Stimulated activated naive CD8-positive, alpha-beta T cell treated with anti-CD3 and anti-CD28 coated beads, Interleukin-15, Interleukin-2, amounts not matched to agents 100 ng/mL and 50 ng/mL, for 24 hours (primary cell): Measurements from ENCODE around the gene RAB44.

Experiments
- H3K27ac Mint-ChIP-seq: one replicate; pipeline ENCODE4 v1.8.0; 2021; ENCODE audit warnings: mild to moderate bottlenecking, mixed read lengths
- H3K27me3 Mint-ChIP-seq: one replicate; pipeline ENCODE4 v1.8.0; 2021; ENCODE audit warnings: mixed read lengths
- H3K36me3 Mint-ChIP-seq: one replicate; pipeline ENCODE4 v1.8.0; 2021; ENCODE audit warnings: low read depth, mixed read lengths
- H3K4me1 Mint-ChIP-seq: one replicate; pipeline ENCODE4 v1.8.0; 2021; ENCODE audit warnings: low read depth, mixed read lengths
- H3K4me3 Mint-ChIP-seq: one replicate; pipeline ENCODE4 v1.8.0; 2021; ENCODE audit warnings: mild to moderate bottlenecking, mixed read lengths
- H3K9me3 Mint-ChIP-seq: one replicate; pipeline ENCODE4 v1.8.0; 2021; ENCODE audit warnings: mixed read lengths

The RAB44 gene

DNA sequence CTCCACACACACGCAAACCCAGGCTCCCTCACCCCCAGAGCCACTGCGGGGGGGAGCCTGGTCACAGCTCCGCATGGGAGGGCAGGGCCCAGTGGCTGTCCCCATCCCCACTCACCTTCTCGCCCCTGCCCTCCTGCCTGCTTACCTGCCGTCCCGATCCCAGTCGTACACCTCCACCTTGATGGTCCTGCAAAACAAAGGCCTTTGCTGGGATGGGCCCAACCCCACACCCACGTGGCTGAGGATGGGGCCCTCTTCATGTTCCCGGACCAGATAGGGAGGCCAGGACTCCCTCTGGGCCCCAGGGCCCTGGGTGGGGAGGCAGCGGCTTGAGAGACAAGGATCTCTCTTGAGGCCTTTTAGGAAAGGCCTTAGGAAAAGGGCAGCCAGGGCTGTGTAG lies 67.6 kb downstream of the RAB44 start:
- Mint-ChIP-seq H3K9me3 (no peaks in the 10 kb centered on the region), H3K27me3 (no peaks in the 10 kb centered on the region), H3K4me3 (no peak overlapping the region), H3K4me1 (peaks cover 32% of the 10 kb centered on the region), H3K36me3 (no peaks in the 10 kb centered on the region), H3K27ac (no peak overlapping the region)

DNA sequence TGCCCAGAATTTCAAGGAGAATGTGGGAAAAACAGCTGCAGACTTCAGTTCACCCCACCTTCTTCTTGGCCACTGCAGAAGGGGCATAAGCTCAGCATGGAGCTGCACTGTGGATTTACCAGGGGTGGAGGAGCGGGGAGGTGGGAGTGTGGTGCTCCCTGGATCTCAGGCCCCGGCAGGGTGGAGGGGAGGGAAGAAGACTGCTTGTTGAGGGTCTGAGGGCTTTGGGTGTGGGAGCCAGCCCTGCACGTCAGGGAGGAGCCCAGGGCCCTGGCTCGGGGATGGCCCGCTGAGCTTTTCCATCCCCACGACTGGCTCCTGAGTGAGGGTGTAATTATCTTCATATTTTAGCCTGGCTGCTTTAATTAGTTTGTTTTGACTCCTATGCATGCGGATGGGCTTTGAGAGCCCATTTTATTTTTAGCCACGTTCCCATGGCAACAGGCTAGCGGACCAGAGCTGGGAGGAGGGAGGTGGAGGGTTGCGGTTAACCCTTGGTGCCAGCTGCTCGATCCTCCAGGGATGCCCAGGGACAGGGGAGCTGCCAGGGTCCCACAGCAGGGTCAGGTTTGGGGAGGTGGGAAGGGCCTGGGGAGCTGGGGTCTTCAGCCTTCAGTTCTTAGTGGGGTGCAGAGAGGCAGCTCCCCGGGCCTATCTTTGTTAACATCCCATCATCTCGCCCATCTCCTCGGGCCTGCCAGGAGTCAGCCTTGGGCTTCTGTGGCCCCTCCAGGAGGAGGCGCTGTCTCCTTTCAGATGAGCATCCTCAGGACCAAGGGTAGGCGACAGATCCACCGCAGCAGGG lies 68.2 kb downstream of the RAB44 start:
- Mint-ChIP-seq H3K4me1 (peaks cover 38% of the 10 kb centered on the region), H3K27ac (no peak overlapping the region), H3K27me3 (no peaks in the 10 kb centered on the region), H3K4me3 (no peak overlapping the region), H3K36me3 (no peaks in the 10 kb centered on the region), H3K9me3 (no peaks in the 10 kb centered on the region)

DNA sequence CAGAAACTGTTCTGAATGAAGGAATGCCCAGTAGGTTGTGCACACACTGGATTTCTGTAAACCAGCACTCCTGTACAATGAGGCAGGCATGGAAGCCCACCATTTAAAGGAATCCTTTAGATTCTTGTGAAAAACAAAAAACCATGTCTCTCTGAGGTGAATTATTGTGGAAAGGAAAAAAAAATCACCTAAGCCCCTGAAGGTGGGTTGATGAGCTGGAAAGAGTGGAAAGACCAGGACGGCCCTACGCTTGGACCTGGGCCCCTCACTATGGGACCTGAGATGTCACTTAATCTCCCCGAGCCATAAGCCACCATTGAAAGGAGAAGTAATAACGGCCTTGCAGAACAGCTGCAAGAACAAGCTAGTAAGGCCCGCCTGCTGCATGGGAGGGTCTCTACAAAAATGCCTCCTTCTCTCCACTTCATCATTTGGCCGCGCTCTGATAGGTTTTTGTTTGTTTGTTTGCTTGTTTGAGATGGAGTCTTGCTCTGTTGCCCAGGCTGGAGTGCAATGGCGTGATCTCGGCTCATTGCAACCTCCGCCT lies 68.8 kb downstream of the RAB44 start:
- no peaks in the 10 kb centered on the region for H3K9me3 Mint-ChIP-seq
- no peak overlapping the region for H3K27ac Mint-ChIP-seq
- no peaks in the 10 kb centered on the region for H3K27me3 Mint-ChIP-seq
- no peak overlapping the region for H3K4me3 Mint-ChIP-seq
- no peaks in the 10 kb centered on the region for H3K36me3 Mint-ChIP-seq
- H3K4me1 Mint-ChIP-seq = peaks cover 41% of the 10 kb centered on the region

DNA sequence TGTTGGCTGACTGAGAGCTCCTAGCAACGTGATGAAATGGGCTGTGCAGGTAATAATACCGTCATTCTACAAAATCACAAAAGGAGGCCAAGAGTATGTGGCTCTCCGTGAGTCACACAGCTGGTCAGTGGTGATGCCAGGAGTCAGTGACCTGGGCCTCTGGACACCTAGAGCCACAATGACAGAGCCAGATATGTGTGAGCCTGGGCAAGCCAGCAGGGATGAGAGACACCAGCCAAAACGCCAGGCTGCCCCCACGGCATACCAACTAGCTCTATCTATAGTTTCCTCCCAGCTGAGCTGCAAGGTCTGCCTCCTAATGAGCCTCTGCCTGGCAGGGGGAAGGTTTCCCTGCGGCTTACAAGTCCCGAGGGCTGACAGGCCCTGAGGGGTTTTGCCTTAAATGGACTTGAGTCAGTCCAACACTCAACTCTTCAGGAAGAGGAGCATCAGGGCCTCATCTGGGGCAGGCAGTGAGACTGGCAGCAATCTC lies 71.6 kb downstream of the RAB44 start:
- Mint-ChIP-seq H3K36me3 (no peaks in the 10 kb centered on the region), H3K4me1 (peaks cover 41% of the 10 kb centered on the region), H3K4me3 (peak overlapping the region; percentile 51), H3K27ac (peak overlapping the region; percentile 60), H3K27me3 (no peaks in the 10 kb centered on the region), H3K9me3 (no peaks in the 10 kb centered on the region)

DNA sequence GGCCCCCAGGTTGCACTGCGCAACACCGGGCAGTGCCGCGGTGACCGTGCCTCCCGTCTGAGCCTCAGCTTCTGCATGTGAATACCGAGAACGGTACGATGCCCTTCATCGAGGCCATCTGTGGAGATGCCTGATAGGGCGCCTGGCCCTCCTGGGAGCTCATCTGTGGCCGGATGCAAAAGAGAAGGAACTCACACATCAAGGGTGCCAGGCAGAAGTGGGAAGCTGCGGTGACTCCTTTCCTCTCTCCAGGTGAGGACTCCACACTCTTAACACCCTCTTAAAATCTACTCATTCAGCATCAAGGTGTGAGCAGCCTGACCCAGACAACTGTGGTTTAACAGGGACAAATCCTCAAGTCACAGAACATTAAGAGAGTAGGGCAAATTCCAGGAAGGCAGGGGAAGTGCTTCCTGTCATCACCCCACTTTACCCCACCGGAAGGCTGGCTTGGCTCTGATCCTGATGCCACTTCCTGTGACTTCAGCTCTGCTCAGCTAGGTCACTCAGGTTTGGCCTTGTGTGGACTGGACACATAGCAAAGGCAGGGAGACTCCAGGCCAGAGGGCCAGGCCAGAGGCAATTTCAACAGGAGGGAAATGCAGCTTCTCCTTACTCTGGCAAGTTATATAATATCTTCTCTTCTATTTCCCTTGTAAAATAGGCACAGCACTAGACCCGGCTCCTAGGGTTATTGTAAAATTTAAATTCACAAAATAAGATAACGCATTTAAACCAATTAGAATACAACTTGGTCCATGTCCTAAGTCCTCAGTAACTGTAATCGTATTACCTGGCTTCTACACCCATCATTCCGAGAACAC lies 72.3 kb downstream of the RAB44 start:
- no peaks in the 10 kb centered on the region for H3K9me3 Mint-ChIP-seq
- H3K27ac Mint-ChIP-seq = peak overlapping the region; percentile 60
- H3K4me1 Mint-ChIP-seq = peaks cover 41% of the 10 kb centered on the region
- H3K36me3 Mint-ChIP-seq = no peaks in the 10 kb centered on the region
- no peaks in the 10 kb centered on the region for H3K27me3 Mint-ChIP-seq
- peak overlapping the region; percentile 51 for H3K4me3 Mint-ChIP-seq

DNA sequence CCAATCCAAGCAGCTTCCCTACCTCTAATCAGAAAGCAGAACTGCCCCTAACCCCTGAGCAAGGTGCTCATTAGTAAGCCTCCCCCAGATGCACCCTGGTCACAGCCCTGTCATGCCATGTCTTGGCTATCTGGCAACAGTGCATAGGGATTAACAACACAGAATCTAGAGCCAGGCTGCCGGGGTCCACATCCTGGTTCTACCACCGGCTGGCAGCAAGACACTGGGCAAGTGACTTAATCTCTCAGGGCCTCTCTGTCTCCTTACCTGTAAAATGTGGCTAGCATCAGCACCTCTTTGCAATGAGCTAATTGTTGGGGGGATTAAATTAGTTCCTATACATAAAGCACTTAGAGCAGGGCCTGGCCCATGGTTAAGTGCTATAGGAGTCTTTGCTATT lies 73.5 kb downstream of the RAB44 start:
- Mint-ChIP-seq H3K36me3 (no peaks in the 10 kb centered on the region), H3K9me3 (no peaks in the 10 kb centered on the region), H3K4me1 (peaks cover 37% of the 10 kb centered on the region), H3K27me3 (no peaks in the 10 kb centered on the region), H3K4me3 (no peak overlapping the region), H3K27ac (peak overlapping the region; percentile 60)

DNA sequence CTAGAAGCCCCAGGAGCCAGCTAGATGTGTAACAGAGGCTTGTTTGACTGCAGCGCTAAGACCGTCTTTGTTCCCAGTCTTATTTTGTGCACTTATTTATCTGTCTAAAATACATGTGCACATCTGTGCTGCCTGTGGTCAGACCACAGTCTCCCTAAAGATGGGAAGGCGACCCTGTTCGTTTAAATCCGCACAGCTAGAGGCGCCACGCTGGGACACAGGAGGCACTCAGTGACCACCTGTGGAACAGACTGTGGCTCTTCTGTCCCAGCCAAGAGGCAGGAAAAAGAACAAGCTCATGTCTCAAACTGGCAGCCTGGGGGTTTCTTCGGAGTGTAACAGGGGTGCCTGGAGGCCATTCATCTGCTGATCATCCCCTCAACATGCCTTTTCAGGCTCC lies 74.8 kb downstream of the RAB44 start:
- no peaks in the 10 kb centered on the region for H3K27me3 Mint-ChIP-seq
- H3K27ac Mint-ChIP-seq = no peak overlapping the region
- H3K9me3 Mint-ChIP-seq = no peaks in the 10 kb centered on the region
- H3K4me1 Mint-ChIP-seq = peaks cover 32% of the 10 kb centered on the region
- H3K36me3 Mint-ChIP-seq = no peaks in the 10 kb centered on the region
- no peak overlapping the region for H3K4me3 Mint-ChIP-seq

DNA sequence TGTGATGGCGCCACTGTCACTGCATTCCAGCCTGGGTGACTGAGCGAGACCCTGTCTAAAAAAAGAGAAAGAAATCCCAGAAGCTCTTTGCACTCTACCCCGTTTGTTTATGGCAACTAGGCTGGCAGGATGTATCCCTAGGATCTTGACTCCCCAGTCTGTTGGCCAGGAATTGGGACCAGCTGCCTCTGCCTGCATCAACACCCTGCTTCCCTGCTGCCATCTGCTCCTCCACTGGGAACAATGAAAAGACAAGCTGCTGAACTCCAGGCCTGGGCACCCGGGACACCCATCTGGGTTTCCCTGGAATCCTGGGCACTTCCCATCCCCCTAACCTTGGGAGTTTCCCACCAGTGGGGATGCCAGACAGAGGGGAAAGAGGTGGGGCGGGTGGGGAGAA lies 76.7 kb downstream of the RAB44 start:
- Mint-ChIP-seq H3K27me3 (no peaks in the 10 kb centered on the region), H3K4me1 (peaks cover 18% of the 10 kb centered on the region), H3K27ac (no peak overlapping the region)

DNA sequence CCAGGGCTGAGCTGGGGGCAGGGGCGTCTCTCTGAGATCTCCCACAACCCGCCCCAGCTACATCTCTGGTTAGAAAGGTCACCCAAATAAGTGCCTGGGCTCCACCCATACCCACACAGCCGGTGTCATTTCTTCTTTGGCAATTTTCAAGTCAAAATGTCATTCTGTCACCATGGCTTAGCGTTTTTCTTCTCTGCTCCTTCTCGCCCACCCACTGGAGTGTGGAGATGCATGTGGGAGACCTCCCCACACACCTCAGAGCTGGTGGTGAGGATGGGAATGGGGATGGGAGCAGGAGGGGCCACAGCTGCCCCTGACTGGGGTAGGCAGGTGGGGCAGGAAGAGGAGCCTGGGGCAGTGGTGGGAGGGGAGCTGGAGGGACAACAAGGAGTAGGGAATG lies 78.5 kb downstream of the RAB44 start:
- Mint-ChIP-seq H3K4me3 (no peak overlapping the region), H3K27me3 (no peaks in the 10 kb centered on the region), H3K27ac (no peak overlapping the region)

More for the DNA sequence above, 76.7 kb downstream of the RAB44 start:
- no peaks in the 10 kb centered on the region for H3K36me3 Mint-ChIP-seq
- no peaks in the 10 kb centered on the region for H3K9me3 Mint-ChIP-seq
- H3K4me3 Mint-ChIP-seq = no peak overlapping the region

DNA sequence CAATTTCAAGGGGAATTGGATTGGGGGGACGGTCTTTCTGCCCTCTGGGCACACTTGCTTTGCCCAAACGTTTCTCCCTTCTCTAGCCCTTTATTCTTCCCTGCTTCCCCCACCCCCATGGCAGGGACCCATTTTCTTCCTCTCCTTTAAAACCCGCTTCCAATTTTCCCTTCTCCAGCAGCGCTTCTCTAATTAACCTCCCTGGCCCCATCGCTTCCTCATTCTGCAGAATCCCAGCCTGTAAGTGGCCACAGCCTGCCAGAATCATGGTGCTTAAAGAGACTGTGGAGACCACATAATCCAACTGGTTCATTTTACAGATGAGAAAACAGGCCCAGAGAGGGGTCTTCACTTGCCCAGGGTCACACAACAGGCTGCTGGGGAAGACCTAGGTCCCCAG lies 80.2 kb downstream of the RAB44 start:
- Mint-ChIP-seq H3K4me1 (peaks cover 10% of the 10 kb centered on the region), H3K27me3 (no peaks in the 10 kb centered on the region), H3K4me3 (no peak overlapping the region), H3K9me3 (no peaks in the 10 kb centered on the region), H3K27ac (no peak overlapping the region), H3K36me3 (no peaks in the 10 kb centered on the region)

More for the DNA sequence above, 78.5 kb downstream of the RAB44 start:
- H3K9me3 Mint-ChIP-seq = no peaks in the 10 kb centered on the region
- no peaks in the 10 kb centered on the region for H3K36me3 Mint-ChIP-seq
- peaks cover 7% of the 10 kb centered on the region for H3K4me1 Mint-ChIP-seq

DNA sequence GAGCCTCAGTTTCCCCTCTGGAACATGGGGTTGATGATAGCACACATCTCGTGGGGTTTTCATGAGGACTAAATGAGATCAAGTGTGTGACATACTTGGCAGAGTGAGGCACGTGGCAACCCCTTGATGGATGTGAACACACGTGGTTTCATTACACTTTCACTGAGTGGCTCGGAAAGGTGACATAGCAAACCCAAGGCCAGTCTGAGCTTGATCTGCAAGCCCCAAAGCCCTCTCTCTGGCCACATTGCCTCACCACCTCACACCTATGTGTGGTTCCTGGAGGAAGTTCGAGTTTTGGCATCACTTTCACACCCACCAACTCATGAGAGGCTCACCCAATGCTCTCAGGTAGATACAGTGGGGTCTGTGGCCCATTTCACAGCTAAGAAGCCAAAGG lies 81.6 kb downstream of the RAB44 start:
- Mint-ChIP-seq H3K27me3 (no peaks in the 10 kb centered on the region), H3K36me3 (no peaks in the 10 kb centered on the region), H3K4me3 (no peak overlapping the region), H3K9me3 (no peaks in the 10 kb centered on the region), H3K4me1 (peaks cover 11% of the 10 kb centered on the region), H3K27ac (no peak overlapping the region)

DNA sequence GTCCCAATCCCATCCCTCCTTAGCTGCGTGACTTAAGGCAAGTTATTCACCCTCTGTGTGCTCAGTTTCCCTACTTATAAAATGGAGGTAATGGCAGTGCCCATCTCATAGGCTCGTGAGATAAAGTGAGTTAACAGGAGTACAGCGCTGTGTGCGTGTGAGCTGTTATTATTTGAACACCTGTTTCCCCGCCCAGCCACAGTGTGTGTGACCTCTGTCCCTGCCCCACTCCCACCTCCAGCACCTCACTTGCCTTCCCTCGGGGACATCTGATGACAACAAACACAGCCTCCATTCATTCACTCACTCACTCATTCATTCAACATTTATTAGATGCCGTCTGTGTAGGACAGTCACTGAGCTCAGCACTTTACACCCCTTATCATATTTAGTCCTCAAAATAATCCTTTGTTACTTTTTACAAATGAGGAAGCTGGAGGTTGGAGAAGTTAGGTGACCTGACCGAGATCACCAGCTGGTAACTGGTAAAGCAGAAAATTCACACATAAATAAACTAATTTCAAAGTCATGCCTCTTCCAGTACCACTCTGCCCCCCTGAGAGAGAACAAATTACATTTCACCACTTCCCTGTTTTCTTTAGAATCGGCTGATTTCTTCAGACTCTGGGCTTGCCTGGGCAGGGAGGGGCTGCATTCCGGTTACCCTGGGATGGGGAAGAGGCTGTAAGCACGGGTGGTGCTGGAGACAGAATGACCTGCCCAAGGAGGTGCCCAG lies 83.0 kb downstream of the RAB44 start:
- Mint-ChIP-seq H3K4me3 (no peak overlapping the region), H3K27me3 (no peaks in the 10 kb centered on the region), H3K9me3 (no peaks in the 10 kb centered on the region), H3K27ac (no peak overlapping the region), H3K36me3 (no peaks in the 10 kb centered on the region), H3K4me1 (peaks cover 11% of the 10 kb centered on the region)

DNA sequence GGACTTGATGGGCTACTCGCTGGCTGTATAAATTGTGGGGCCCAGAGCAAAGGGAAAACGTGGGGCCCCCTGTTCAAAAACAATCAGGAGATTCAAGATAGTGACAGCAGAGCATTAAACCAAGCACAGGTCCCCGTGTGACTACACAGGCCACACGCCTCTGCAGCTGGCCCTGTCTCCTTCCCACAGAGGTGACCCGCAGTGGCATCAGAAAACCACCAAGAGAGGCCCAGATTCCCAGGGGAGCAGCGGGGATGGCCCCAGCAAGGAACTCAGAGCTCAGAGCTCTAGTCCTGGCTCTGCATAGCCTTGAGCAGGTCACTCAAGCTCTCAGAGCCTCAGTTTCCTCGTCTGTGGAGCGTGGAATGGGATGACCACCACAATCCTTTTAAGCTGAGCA lies 84.0 kb downstream of the RAB44 start:
- H3K9me3 Mint-ChIP-seq = no peaks in the 10 kb centered on the region
- no peaks in the 10 kb centered on the region for H3K27me3 Mint-ChIP-seq
- no peak overlapping the region for H3K4me3 Mint-ChIP-seq
- peaks cover 11% of the 10 kb centered on the region for H3K4me1 Mint-ChIP-seq
- H3K36me3 Mint-ChIP-seq = no peaks in the 10 kb centered on the region
- no peak overlapping the region for H3K27ac Mint-ChIP-seq
